ENCODE measurements around the gene PIM3. TPM values are rescaled to one million over a fixed set of nuclear protein-coding genes. Genes with fewer than 3 reads are reported as not detected.

Gene PIM3
- total RNA-seq, 1 experiment from 2014 or later: 67.0 TPM

GRCh38 chr22:49949914-49950292, 10.7 kb upstream of the PIM3 start:
- H3K9me2 ChIP-seq (ENCODE audit: insufficient read depth): no peaks in the 10 kb centered on the region
- ChIA-PET POLR2A (ENCODE audit: unreplicated experiment) (interaction anchor here (1.6 kb wide), 1 partner anchor 16 kb away, joined by 4 read pairs; no protein-coding TSS in a partner anchor), CTCF (interaction anchor here (0.5 kb wide), 1 partner anchor 10 kb away, joined by 3 read pairs; no protein-coding TSS in a partner anchor)
- no peaks in the 10 kb centered on the region for H4K20me1 ChIP-seq (ENCODE audit: insufficient read depth)
- H3K27me3 ChIP-seq (ENCODE audit: insufficient read depth, low read depth): no peaks in the 10 kb centered on the region
- H3K4me3 ChIP-seq: no peak overlapping the region
- no peak overlapping the region for H3K27ac ChIP-seq
- no peaks in the 10 kb centered on the region for H3K36me3 ChIP-seq (ENCODE audit: low read depth)
- no peaks in the 10 kb centered on the region for H3K9me3 ChIP-seq (ENCODE audit: insufficient read depth, low read depth)
- no peak for DNase-seq
- no peak overlapping the region for H2AFZ ChIP-seq
- no TSS peak for BruUV-seq (replicated peaks)
- H3K4me2 ChIP-seq: no peak overlapping the region
- no peaks in the 10 kb centered on the region for H3K79me2 ChIP-seq (ENCODE audit: low read depth)
- H3F3A ChIP-seq (ENCODE audit: insufficient read depth, low read depth): peaks cover 29% of the 10 kb centered on the region
- TF ChIP-seq EZH2 (IDR thresholded peaks at IDR 0.05; ENCODE audit: low read depth): no peak
- TF ChIP-seq, protein P1, sequence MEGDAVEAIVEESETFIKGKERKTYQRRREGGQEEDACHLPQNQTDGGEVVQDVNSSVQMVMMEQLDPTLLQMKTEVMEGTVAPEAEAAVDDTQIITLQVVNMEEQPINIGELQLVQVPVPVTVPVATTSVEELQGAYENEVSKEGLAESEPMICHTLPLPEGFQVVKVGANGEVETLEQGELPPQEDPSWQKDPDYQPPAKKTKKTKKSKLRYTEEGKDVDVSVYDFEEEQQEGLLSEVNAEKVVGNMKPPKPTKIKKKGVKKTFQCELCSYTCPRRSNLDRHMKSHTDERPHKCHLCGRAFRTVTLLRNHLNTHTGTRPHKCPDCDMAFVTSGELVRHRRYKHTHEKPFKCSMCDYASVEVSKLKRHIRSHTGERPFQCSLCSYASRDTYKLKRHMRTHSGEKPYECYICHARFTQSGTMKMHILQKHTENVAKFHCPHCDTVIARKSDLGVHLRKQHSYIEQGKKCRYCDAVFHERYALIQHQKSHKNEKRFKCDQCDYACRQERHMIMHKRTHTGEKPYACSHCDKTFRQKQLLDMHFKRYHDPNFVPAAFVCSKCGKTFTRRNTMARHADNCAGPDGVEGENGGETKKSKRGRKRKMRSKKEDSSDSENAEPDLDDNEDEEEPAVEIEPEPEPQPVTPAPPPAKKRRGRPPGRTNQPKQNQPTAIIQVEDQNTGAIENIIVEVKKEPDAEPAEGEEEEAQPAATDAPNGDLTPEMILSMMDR (conservative IDR thresholded peaks at IDR 0.05): no peak
- intact Hi-C loops (cut with micrococcal nuclease; ENCODE audit: unreplicated experiment): no loop called here
- peaks cover 43% of the 10 kb centered on the region for H3K4me1 ChIP-seq (replicated peaks; ENCODE audit: insufficient read depth)

DNA sequence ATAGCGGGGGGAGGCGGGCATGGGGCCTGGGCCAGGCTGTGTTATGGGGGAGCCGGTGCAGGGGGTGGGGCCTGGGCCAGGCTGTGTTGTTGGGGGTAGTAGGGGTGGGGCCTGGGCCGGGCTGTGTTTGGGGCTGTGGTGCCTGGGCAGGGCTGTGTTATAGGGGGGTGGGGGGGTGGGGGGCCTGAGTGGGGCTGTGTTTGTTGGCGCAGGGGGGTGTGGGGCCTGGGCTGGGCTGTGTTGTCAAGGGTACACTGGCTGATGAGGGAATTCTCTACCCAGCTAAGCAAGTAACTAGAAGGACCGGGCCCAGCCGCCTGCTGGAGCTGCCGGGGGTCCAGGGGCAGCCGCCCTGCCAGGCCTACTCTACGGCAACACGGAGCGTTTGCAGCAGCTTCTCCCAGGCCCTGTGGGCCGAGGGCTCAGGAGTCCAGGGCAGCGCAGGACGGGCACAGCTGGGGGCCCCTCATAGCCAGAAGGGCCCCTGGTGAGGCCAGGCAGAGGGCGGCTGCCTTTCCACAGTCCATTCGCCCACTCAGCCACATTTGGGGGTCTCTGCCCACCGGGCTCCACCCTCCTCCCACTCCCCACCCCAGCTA, 10.1 kb upstream of the PIM3 start:
- Histone ChIP-seq H3K4me2 (peak overlapping the region; percentile 50), H2AFZ (no peak overlapping the region), H3K27ac (peak overlapping the region; percentile 57), H3K27me3 (ENCODE audit: insufficient read depth, low read depth) (no peaks in the 10 kb centered on the region), H3K79me2 (ENCODE audit: low read depth) (no peaks in the 10 kb centered on the region), H3K4me3 (no peak overlapping the region), H3K4me1 (replicated peaks; ENCODE audit: insufficient read depth) (peaks cover 43% of the 10 kb centered on the region), H4K20me1 (ENCODE audit: insufficient read depth) (no peaks in the 10 kb centered on the region), H3K36me3 (ENCODE audit: low read depth) (no peaks in the 10 kb centered on the region), H3F3A (ENCODE audit: insufficient read depth, low read depth) (peaks cover 29% of the 10 kb centered on the region), H3K9me2 (ENCODE audit: insufficient read depth) (no peaks in the 10 kb centered on the region), H3K9me3 (ENCODE audit: insufficient read depth, low read depth) (no peaks in the 10 kb centered on the region)
- intact Hi-C loops (cut with micrococcal nuclease; ENCODE audit: unreplicated experiment): no loop called here
- ChIA-PET CTCF (interaction anchor here (0.5 to 0.7 kb wide), 3 partner anchors 11 to 738 kb away, joined by 3 to 6 read pairs (median 4); no protein-coding TSS in a partner anchor), POLR2A (ENCODE audit: unreplicated experiment) (interaction anchor here (1.0 to 1.6 kb wide), 2 partner anchors 14 to 16 kb away, joined by 4 to 9 read pairs; no protein-coding TSS in a partner anchor)
- BruUV-seq (replicated peaks): no TSS peak
- no peak for DNase-seq
- TF ChIP-seq, protein P1 (conservative IDR thresholded peaks at IDR 0.05): no peak
- no peak for TF ChIP-seq EZH2 (IDR thresholded peaks at IDR 0.05; ENCODE audit: low read depth)

- intact Hi-C loops (cut with micrococcal nuclease; ENCODE audit: unreplicated experiment): loop anchor here (1.0 kb wide), 2 partner anchors 9 to 15 kb away; partner anchors contain the start of gene PIM3
- peak overlapping the region; percentile 50 for H3K4me2 ChIP-seq
- ChIA-PET POLR2A (ENCODE audit: unreplicated experiment) (interaction anchor here (0.6 to 1.6 kb wide), 4 partner anchors 9 to 1668 kb away, joined by 4 to 20 read pairs (median 8); partner anchors contain the start of gene PIM3), CTCF (interaction anchor here (0.5 to 0.9 kb wide), 4 partner anchors 11 to 738 kb away, joined by 3 to 6 read pairs (median 4); no protein-coding TSS in a partner anchor)
- H3K27me3 ChIP-seq (ENCODE audit: insufficient read depth, low read depth): no peaks in the 10 kb centered on the region
- peaks cover 43% of the 10 kb centered on the region for H3K4me1 ChIP-seq (replicated peaks; ENCODE audit: insufficient read depth)
- no peaks in the 10 kb centered on the region for H3K36me3 ChIP-seq (ENCODE audit: low read depth)
- peak; percentile 88 to 98 for DNase-seq
- no peaks in the 10 kb centered on the region for H3K9me3 ChIP-seq (ENCODE audit: insufficient read depth, low read depth)
- TF ChIP-seq, protein P1 (conservative IDR thresholded peaks at IDR 0.05): no peak
- TF ChIP-seq EZH2 (IDR thresholded peaks at IDR 0.05; ENCODE audit: low read depth): no peak
- no peak overlapping the region for H3K4me3 ChIP-seq
- peaks cover 23% of the 10 kb centered on the region for H3F3A ChIP-seq (ENCODE audit: insufficient read depth, low read depth)
- no peaks in the 10 kb centered on the region for H3K9me2 ChIP-seq (ENCODE audit: insufficient read depth)
- H4K20me1 ChIP-seq (ENCODE audit: insufficient read depth): no peaks in the 10 kb centered on the region
- BruUV-seq (replicated peaks): no TSS peak
- H3K27ac ChIP-seq: peak overlapping the region; percentile 57
- no peak overlapping the region for H2AFZ ChIP-seq
- H3K79me2 ChIP-seq (ENCODE audit: low read depth): no peaks in the 10 kb centered on the region
These were observed 9.4 kb upstream of the PIM3 start for GRCh38 chr22:49951000-49951677.

Data from PC-9 (cell line).